ENCODE results near the gene MEGF10.

MEGF10 gene

GRCh38 chr5:127429928-127430327 is 139.3 kb downstream of the MEGF10 start:
- no peak overlapping the region for H3K27ac ChIP-seq (ENCODE audit: low read depth, low read length)
- H2BK120ac ChIP-seq (ENCODE audit: low read depth, low read length) = no peak overlapping the region
- H4K8ac ChIP-seq (ENCODE audit: low read depth, low read length) = no peak overlapping the region
- H3K79me2 ChIP-seq (ENCODE audit: control insufficient read depth, insufficient read depth, low read length) = no peaks in the 10 kb centered on the region
- no peak overlapping the region for H3K4ac ChIP-seq (ENCODE audit: low read depth, low read length)
- no peak overlapping the region for H3K56ac ChIP-seq (ENCODE audit: low read length)
- no peak overlapping the region for H4K5ac ChIP-seq (ENCODE audit: low read length)
- no peak overlapping the region for H2BK15ac ChIP-seq (replicated peaks; ENCODE audit: low read depth)
- no peak overlapping the region for H2AK5ac ChIP-seq (ENCODE audit: low read length)
- H3K9ac ChIP-seq (ENCODE audit: low read length) = no peak overlapping the region
- no peak overlapping the region for H3K4me2 ChIP-seq (ENCODE audit: low read length)
- H2BK5ac ChIP-seq (ENCODE audit: low read length) = no peak overlapping the region
- no peak overlapping the region for H3K4me3 ChIP-seq (ENCODE audit: low read length)
- H3K23ac ChIP-seq (ENCODE audit: low read length) = no peak overlapping the region
- no peaks in the 10 kb centered on the region for H3K79me1 ChIP-seq (ENCODE audit: low read length)
- H3K27me3 ChIP-seq (ENCODE audit: insufficient read depth, low read length, poor library complexity) = no peaks in the 10 kb centered on the region
- no peaks in the 10 kb centered on the region for H3K36me3 ChIP-seq (ENCODE audit: control insufficient read depth, insufficient read depth, low read length)
- H3K4me1 ChIP-seq (ENCODE audit: control insufficient read depth, low read depth, low read length) = no peaks in the 10 kb centered on the region
- no peak overlapping the region for H3K18ac ChIP-seq (ENCODE audit: low read length)
- DNase-seq = no peak

- H3K4me2 ChIP-seq (ENCODE audit: low read length) = no peak overlapping the region
- H3K4me3 ChIP-seq (ENCODE audit: low read length) = no peak overlapping the region
- DNase-seq = no peak
- H3K79me2 ChIP-seq (ENCODE audit: control insufficient read depth, insufficient read depth, low read length) = no peaks in the 10 kb centered on the region
- no peak overlapping the region for H3K4ac ChIP-seq (ENCODE audit: low read depth, low read length)
- H3K4me1 ChIP-seq (ENCODE audit: control insufficient read depth, low read depth, low read length) = no peaks in the 10 kb centered on the region
- no peaks in the 10 kb centered on the region for H3K27me3 ChIP-seq (ENCODE audit: insufficient read depth, low read length, poor library complexity)
- no peak overlapping the region for H2BK5ac ChIP-seq (ENCODE audit: low read length)
- no peak overlapping the region for H3K9ac ChIP-seq (ENCODE audit: low read length)
- H2BK15ac ChIP-seq (replicated peaks; ENCODE audit: low read depth) = no peak overlapping the region
- no peaks in the 10 kb centered on the region for H3K36me3 ChIP-seq (ENCODE audit: control insufficient read depth, insufficient read depth, low read length)
- no peak overlapping the region for H3K27ac ChIP-seq (ENCODE audit: low read depth, low read length)
- no peaks in the 10 kb centered on the region for H3K79me1 ChIP-seq (ENCODE audit: low read length)
- no peak overlapping the region for H4K5ac ChIP-seq (ENCODE audit: low read length)
- no peak overlapping the region for H3K18ac ChIP-seq (ENCODE audit: low read length)
- H2AK5ac ChIP-seq (ENCODE audit: low read length) = no peak overlapping the region
- H4K8ac ChIP-seq (ENCODE audit: low read depth, low read length) = no peak overlapping the region
- no peak overlapping the region for H2BK120ac ChIP-seq (ENCODE audit: low read depth, low read length)
- no peak overlapping the region for H3K56ac ChIP-seq (ENCODE audit: low read length)
- H3K23ac ChIP-seq (ENCODE audit: low read length) = no peak overlapping the region
Observed at GRCh38 chr5:127430627-127431026, 140.0 kb downstream of the MEGF10 start.

- Histone ChIP-seq H3K79me1 (ENCODE audit: low read length) (no peaks in the 10 kb centered on the region), H2BK5ac (ENCODE audit: low read length) (no peak overlapping the region), H4K5ac (ENCODE audit: low read length) (no peak overlapping the region), H3K23ac (ENCODE audit: low read length) (no peak overlapping the region), H3K27me3 (ENCODE audit: insufficient read depth, low read length, poor library complexity) (no peaks in the 10 kb centered on the region), H3K36me3 (ENCODE audit: control insufficient read depth, insufficient read depth, low read length) (no peaks in the 10 kb centered on the region), H3K18ac (ENCODE audit: low read length) (no peak overlapping the region), H3K9ac (ENCODE audit: low read length) (no peak overlapping the region), H2BK120ac (ENCODE audit: low read depth, low read length) (no peak overlapping the region), H3K4me2 (ENCODE audit: low read length) (no peak overlapping the region), H3K79me2 (ENCODE audit: control insufficient read depth, insufficient read depth, low read length) (no peaks in the 10 kb centered on the region), H3K4me1 (ENCODE audit: control insufficient read depth, low read depth, low read length) (no peaks in the 10 kb centered on the region), H3K56ac (ENCODE audit: low read length) (no peak overlapping the region), H3K27ac (ENCODE audit: low read depth, low read length) (no peak overlapping the region), H2AK5ac (ENCODE audit: low read length) (no peak overlapping the region), H3K4me3 (ENCODE audit: low read length) (no peak overlapping the region), H2BK15ac (replicated peaks; ENCODE audit: low read depth) (no peak overlapping the region), H3K4ac (ENCODE audit: low read depth, low read length) (no peak overlapping the region), H4K8ac (ENCODE audit: low read depth, low read length) (no peak overlapping the region)
- no peak for DNase-seq
- WGBS (ENCODE audit: extremely low coverage, insufficient coverage, low lambda C conversion rate) = no CpG with 5 or more reads among the region's 7 CpGs
Observed at GRCh38 chr5:127431977-127432585, 141.5 kb downstream of the MEGF10 start.

GRCh38 chr5:127433526-127433925 is 142.9 kb downstream of the MEGF10 start:
- Histone ChIP-seq H3K79me2 (ENCODE audit: control insufficient read depth, insufficient read depth, low read length) (no peaks in the 10 kb centered on the region), H3K4me1 (ENCODE audit: control insufficient read depth, low read depth, low read length) (no peaks in the 10 kb centered on the region), H2BK5ac (ENCODE audit: low read length) (no peak overlapping the region), H2BK15ac (replicated peaks; ENCODE audit: low read depth) (no peak overlapping the region), H3K23ac (ENCODE audit: low read length) (no peak overlapping the region), H4K8ac (ENCODE audit: low read depth, low read length) (no peak overlapping the region), H2AK5ac (ENCODE audit: low read length) (no peak overlapping the region), H3K27ac (ENCODE audit: low read depth, low read length) (no peak overlapping the region), H3K27me3 (ENCODE audit: insufficient read depth, low read length, poor library complexity) (no peaks in the 10 kb centered on the region), H3K18ac (ENCODE audit: low read length) (no peak overlapping the region), H3K9ac (ENCODE audit: low read length) (no peak overlapping the region), H3K4me2 (ENCODE audit: low read length) (no peak overlapping the region), H3K56ac (ENCODE audit: low read length) (no peak overlapping the region), H4K5ac (ENCODE audit: low read length) (no peak overlapping the region), H3K36me3 (ENCODE audit: control insufficient read depth, insufficient read depth, low read length) (no peaks in the 10 kb centered on the region), H3K4me3 (ENCODE audit: low read length) (no peak overlapping the region), H3K4ac (ENCODE audit: low read depth, low read length) (no peak overlapping the region), H3K79me1 (ENCODE audit: low read length) (no peaks in the 10 kb centered on the region), H2BK120ac (ENCODE audit: low read depth, low read length) (no peak overlapping the region)
- no peak for DNase-seq
- WGBS (ENCODE audit: extremely low coverage, insufficient coverage, low lambda C conversion rate) = no CpG with 5 or more reads among the region's 2 CpGs

- Histone ChIP-seq H3K4me3 (ENCODE audit: low read length) (no peak overlapping the region), H3K36me3 (ENCODE audit: control insufficient read depth, insufficient read depth, low read length) (no peaks in the 10 kb centered on the region), H3K4me1 (ENCODE audit: control insufficient read depth, low read depth, low read length) (no peaks in the 10 kb centered on the region), H3K27ac (ENCODE audit: low read depth, low read length) (no peak overlapping the region), H2BK5ac (ENCODE audit: low read length) (no peak overlapping the region), H4K8ac (ENCODE audit: low read depth, low read length) (no peak overlapping the region), H2AK5ac (ENCODE audit: low read length) (no peak overlapping the region), H2BK120ac (ENCODE audit: low read depth, low read length) (no peak overlapping the region), H3K79me1 (ENCODE audit: low read length) (no peaks in the 10 kb centered on the region), H3K27me3 (ENCODE audit: insufficient read depth, low read length, poor library complexity) (no peaks in the 10 kb centered on the region), H3K79me2 (ENCODE audit: control insufficient read depth, insufficient read depth, low read length) (no peaks in the 10 kb centered on the region), H2BK15ac (replicated peaks; ENCODE audit: low read depth) (no peak overlapping the region), H3K18ac (ENCODE audit: low read length) (no peak overlapping the region), H3K4me2 (ENCODE audit: low read length) (no peak overlapping the region), H4K5ac (ENCODE audit: low read length) (no peak overlapping the region), H3K9ac (ENCODE audit: low read length) (no peak overlapping the region), H3K56ac (ENCODE audit: low read length) (no peak overlapping the region), H3K4ac (ENCODE audit: low read depth, low read length) (no peak overlapping the region), H3K23ac (ENCODE audit: low read length) (no peak overlapping the region)
- no CpG with 5 or more reads among the region's 12 CpGs for WGBS (ENCODE audit: extremely low coverage, insufficient coverage, low lambda C conversion rate)
- no peak for DNase-seq
Observed at GRCh38 chr5:127434588-127434987, 144.0 kb downstream of the MEGF10 start.

- peaks cover 2% of the 10 kb centered on the region for H3K4me1 ChIP-seq (ENCODE audit: control insufficient read depth, low read depth, low read length)
- no peaks in the 10 kb centered on the region for H3K27me3 ChIP-seq (ENCODE audit: insufficient read depth, low read length, poor library complexity)
- H3K23ac ChIP-seq (ENCODE audit: low read length) = no peak overlapping the region
- H3K36me3 ChIP-seq (ENCODE audit: control insufficient read depth, insufficient read depth, low read length) = no peaks in the 10 kb centered on the region
- no peak overlapping the region for H2BK5ac ChIP-seq (ENCODE audit: low read length)
- no peak overlapping the region for H4K8ac ChIP-seq (ENCODE audit: low read depth, low read length)
- no peak overlapping the region for H2BK120ac ChIP-seq (ENCODE audit: low read depth, low read length)
- H3K9ac ChIP-seq (ENCODE audit: low read length) = no peak overlapping the region
- no peaks in the 10 kb centered on the region for H3K79me1 ChIP-seq (ENCODE audit: low read length)
- H3K18ac ChIP-seq (ENCODE audit: low read length) = no peak overlapping the region
- H3K4me2 ChIP-seq (ENCODE audit: low read length) = no peak overlapping the region
- no peak overlapping the region for H3K4me3 ChIP-seq (ENCODE audit: low read length)
- no peaks in the 10 kb centered on the region for H3K79me2 ChIP-seq (ENCODE audit: control insufficient read depth, insufficient read depth, low read length)
- no peak overlapping the region for H3K56ac ChIP-seq (ENCODE audit: low read length)
- WGBS (ENCODE audit: extremely low coverage, insufficient coverage, low lambda C conversion rate) = no CpG with 5 or more reads among the region's 2 CpGs
- no peak overlapping the region for H4K5ac ChIP-seq (ENCODE audit: low read length)
- H3K4ac ChIP-seq (ENCODE audit: low read depth, low read length) = no peak overlapping the region
- no peak for DNase-seq
- no peak overlapping the region for H3K27ac ChIP-seq (ENCODE audit: low read depth, low read length)
- no peak overlapping the region for H2AK5ac ChIP-seq (ENCODE audit: low read length)
- H2BK15ac ChIP-seq (replicated peaks; ENCODE audit: low read depth) = no peak overlapping the region
Observed at GRCh38 chr5:127435821-127436220, 145.2 kb downstream of the MEGF10 start.

Data from mesendoderm (in vitro differentiated cells).